Lung (tissue), 12 donors: Measurements from ENCODE around the gene RANGAP1. TPM values are rescaled to one million over a fixed set of nuclear protein-coding genes. Genes with fewer than 3 reads are reported as not detected.
A peak's percentile ranks its signal among the peaks of the same experiment; 100 is the strongest.

Experiments
- ATAC-seq: fragments of 200-7000 bp; cut with Tn5 transposase; one replicate; pipeline ENCODE4 v1.9.1; 2020; ENCODE audit warnings: moderate number of reproducible peaks; ENCODE audit not compliant: insufficient read depth, low FRiP score
- DNase-seq, 3 donors: peaks; one replicate each; pipeline ENCODE4 v3.0.0-alpha.2; 2013 to 2017
- H3K27ac ChIP-seq, 2 donors: one replicate each; pipeline ENCODE4 v1.5.1; 2013; ENCODE audit warnings: mild to moderate bottlenecking in 2 of 2, moderate library complexity in 2 of 2, control low read depth in 1 of 2, inconsistent platforms in 1 of 2, low read depth in 1 of 2, low read length in 1 of 2
- H3K27me3 ChIP-seq, 3 donors: one replicate each; pipeline ENCODE4 v1.5.1; 2013; ENCODE audit warnings: low read length in 2 of 3; ENCODE audit not compliant: control insufficient read depth in 3 of 3, insufficient read depth in 3 of 3
- H3K36me3 ChIP-seq, 4 donors: one replicate each; pipeline ENCODE4 v1.5.1; 2013; ENCODE audit warnings: low read length in 4 of 4, mild to moderate bottlenecking in 1 of 4, moderate library complexity in 1 of 4; ENCODE audit not compliant: control insufficient read depth in 4 of 4, insufficient read depth in 4 of 4
- H3K4me1 ChIP-seq, 5 donors: one replicate each; pipeline ENCODE4 v1.5.1; 2013; ENCODE audit warnings: low read length in 5 of 5, mild to moderate bottlenecking in 2 of 5, moderate library complexity in 1 of 5; ENCODE audit not compliant: control insufficient read depth in 5 of 5, insufficient read depth in 5 of 5
- H3K4me3 ChIP-seq: one replicate; pipeline ENCODE4 v1.5.1; 2013; ENCODE audit warnings: mild to moderate bottlenecking, control low read depth, moderate library complexity
- H3K9ac ChIP-seq, 2 donors: one replicate each; pipeline ENCODE4 v1.5.1; 2013; ENCODE audit warnings: low read length in 2 of 2, control low read depth in 1 of 2; ENCODE audit not compliant: insufficient read depth in 1 of 2
- H3K9me3 ChIP-seq, 4 donors: one replicate each; pipeline ENCODE4 v1.5.1; 2013; ENCODE audit warnings: low read length in 3 of 4, mild to moderate bottlenecking in 1 of 4, moderate library complexity in 1 of 4; ENCODE audit not compliant: control insufficient read depth in 4 of 4, insufficient read depth in 3 of 4
- CTCF ChIP-seq: IDR thresholded peaks from 2 replicates; pipeline ENCODE4 v1.5.1; 2012; ENCODE audit warnings: mild to moderate bottlenecking; ENCODE audit errors: control extremely low read depth, extremely low read depth
- WGBS, 2 donors: extraction: QIAGEN DNeasy Blood & Tissue Kit; methylation state at CpG; one replicate each; pipeline ENCODE4 v1.1.7; 2013; 5-methylcytosine and 5-hydroxymethylcytosine counted together
- polyA plus RNA-seq, 2 donors: library from polyadenylated mRNA; stranded (reverse); fragments of 200-250 nt; gene quantifications; one replicate each; pipeline ENCODE4 v1.2.1, GENCODE V29; 2013
- total RNA-seq, 2 donors: library from RNA; depleted of rRNA in 1 of 2; stranded (reverse); fragments of >200 nt in 1 of 2; gene quantifications; one replicate each; pipeline ENCODE4 v1.2.1, GENCODE V29; 2014 to 2021
- donor health status: control.
- donor health status: control.
- donor health status: Bipolar disorder and iron deficiency.
- donor health status: healthy.
- donor health status: DM: yes; HTN: yes; CAD: no.

RANGAP1 gene
- total and polyA plus RNA-seq, 4 donors: 21.7 to 49.3 (median 41.2) TPM

GRCh38 chr22:41226723-41227655 lies 59.0 kb downstream of the RANGAP1 start:
- no peaks in the 10 kb centered on the region for H3K9me3 ChIP-seq
- no peak for TF ChIP-seq CTCF
- no peak overlapping the region for H3K27ac ChIP-seq
- H3K9ac ChIP-seq: no peak overlapping the region
- ATAC-seq (peak; percentile 54), DNase-seq (no peak)
- peaks cover 6 to 67% (median 14%) of the 10 kb centered on the region in 4 donors for H3K36me3 ChIP-seq
- no peaks in the 10 kb centered on the region for H3K27me3 ChIP-seq
- 90 to 94% methylated on average over 26 of the region's 26 CpGs for WGBS, 2 donors
- H3K4me3 ChIP-seq: no peak overlapping the region
- H3K4me1 ChIP-seq: peaks cover 0 to 5% (median 0%) of the 10 kb centered on the region in 5 donors

GRCh38 chr22:41223535-41223934 lies 62.5 kb downstream of the RANGAP1 start:
- ATAC-seq (no peak), DNase-seq (no peak)
- Histone ChIP-seq H3K36me3 (peaks cover 12 to 68% (median 24%) of the 10 kb centered on the region in 4 donors), H3K9me3 (no peaks in the 10 kb centered on the region), H3K4me1 (no peaks in the 10 kb centered on the region), H3K27ac (no peak overlapping the region), H3K9ac (no peak overlapping the region), H3K4me3 (no peak overlapping the region), H3K27me3 (no peaks in the 10 kb centered on the region)
- TF ChIP-seq CTCF: no peak
- 90 to 92% methylated on average over 7 of the region's 7 CpGs for WGBS, 2 donors

GRCh38 chr22:41222846-41223507 lies 63.0 kb downstream of the RANGAP1 start:
- DNase-seq (no peak), ATAC-seq (no peak)
- no peak overlapping the region for H3K27ac ChIP-seq
- no peaks in the 10 kb centered on the region for H3K27me3 ChIP-seq
- H3K4me1 ChIP-seq: peaks cover 0 to 2% (median 0%) of the 10 kb centered on the region in 5 donors
- no peaks in the 10 kb centered on the region for H3K9me3 ChIP-seq
- no peak overlapping the region for H3K4me3 ChIP-seq
- TF ChIP-seq CTCF: no peak
- no peak overlapping the region for H3K9ac ChIP-seq
- WGBS, 2 donors: 91 to 96% methylated on average over 9 of the region's 9 CpGs
- peaks cover 12 to 64% (median 24%) of the 10 kb centered on the region in 4 donors for H3K36me3 ChIP-seq
